ENCODE measurements around the gene CDH10. TPM values are rescaled to one million over a fixed set of nuclear protein-coding genes. Genes with fewer than 3 reads are reported as not detected.

Gene CDH10
- total RNA-seq, 1 donor from 2014 or later, result 0.13 TPM

GRCh38 chr5:24609706-24610105 lies 35.1 kb downstream of the CDH10 start:
- ATAC-seq (no peak), DNase-seq (ENCODE audit: low spot score) (no peak)
- intact Hi-C loops (cut with DNase I), result no loop called here

- DNase-seq (ENCODE audit: low spot score) (no peak), ATAC-seq (no peak)
- intact Hi-C loops (cut with DNase I), result no loop called here
Observed at GRCh38 chr5:24606971-24607370, 37.8 kb downstream of the CDH10 start.

GRCh38 chr5:24602188-24602587 lies 42.6 kb downstream of the CDH10 start:
- no peak for ATAC-seq
- intact Hi-C loops (cut with DNase I), result no loop called here
- DNase-seq (ENCODE audit: low spot score), result no peak

- DNase-seq (ENCODE audit: low spot score), result no peak
- no peak for ATAC-seq
- intact Hi-C loops (cut with DNase I), result no loop called here
Observed at GRCh38 chr5:24598956-24599355, 45.8 kb downstream of the CDH10 start.

- ATAC-seq (no peak), DNase-seq (ENCODE audit: low spot score) (no peak)
- intact Hi-C loops (cut with DNase I), result no loop called here
Observed at GRCh38 chr5:24595329-24595728, 49.4 kb downstream of the CDH10 start.

- intact Hi-C loops (cut with DNase I), result no loop called here
- ATAC-seq (no peak), DNase-seq (ENCODE audit: low spot score) (no peak)
Observed at GRCh38 chr5:24591426-24591825, 53.4 kb downstream of the CDH10 start.

- intact Hi-C loops (cut with DNase I), result no loop called here
- no peak for ATAC-seq
Observed at GRCh38 chr5:24589566-24589965, 55.2 kb downstream of the CDH10 start.

GRCh38 chr5:24585751-24586150 lies 59.0 kb downstream of the CDH10 start:
- intact Hi-C loops (cut with DNase I), result no loop called here
- DNase-seq (ENCODE audit: low spot score) (no peak), ATAC-seq (no peak)

More at GRCh38 chr5:24589566-24589965, 55.2 kb downstream of the CDH10 start:
- no peak for DNase-seq (ENCODE audit: low spot score)

GRCh38 chr5:24571302-24571701 lies 73.5 kb downstream of the CDH10 start:
- intact Hi-C loops (cut with DNase I), result no loop called here
- DNase-seq (ENCODE audit: low spot score) (no peak), ATAC-seq (no peak)

- no peak for DNase-seq (ENCODE audit: low spot score)
- intact Hi-C loops (cut with DNase I), result no loop called here
- ATAC-seq, result no peak
Observed at GRCh38 chr5:24566933-24567332, 77.8 kb downstream of the CDH10 start.

GRCh38 chr5:24555229-24555628 lies 89.5 kb downstream of the CDH10 start:
- DNase-seq (ENCODE audit: low spot score) (no peak), ATAC-seq (no peak)
- intact Hi-C loops (cut with DNase I), result no loop called here

- no peak for DNase-seq (ENCODE audit: low spot score)
- no peak for ATAC-seq
- intact Hi-C loops (cut with DNase I), result no loop called here
Observed at GRCh38 chr5:24547132-24547531, 97.6 kb downstream of the CDH10 start.

- ATAC-seq, result no peak
- DNase-seq (ENCODE audit: low spot score), result no peak
- intact Hi-C loops (cut with DNase I), result no loop called here
Observed at GRCh38 chr5:24539613-24540012, 105.2 kb downstream of the CDH10 start.

- ATAC-seq (no peak), DNase-seq (ENCODE audit: low spot score) (no peak)
- intact Hi-C loops (cut with DNase I), result no loop called here
Observed at GRCh38 chr5:24538346-24538745, 106.4 kb downstream of the CDH10 start.

- DNase-seq (ENCODE audit: low spot score), result no peak
- intact Hi-C loops (cut with DNase I), result no loop called here
- no peak for ATAC-seq
Observed at GRCh38 chr5:24535646-24536045, 109.1 kb downstream of the CDH10 start.

GRCh38 chr5:24530906-24531305 lies 113.9 kb downstream of the CDH10 start:
- ATAC-seq, result no peak
- intact Hi-C loops (cut with DNase I), result no loop called here
- no peak for DNase-seq (ENCODE audit: low spot score)

- intact Hi-C loops (cut with DNase I), result no loop called here
- ATAC-seq (no peak), DNase-seq (ENCODE audit: low spot score) (no peak)
Observed at GRCh38 chr5:24525414-24525813, 119.4 kb downstream of the CDH10 start.

GRCh38 chr5:24512423-24512822 lies 132.4 kb downstream of the CDH10 start:
- no peak for ATAC-seq
- intact Hi-C loops (cut with DNase I), result no loop called here
- no peak for DNase-seq (ENCODE audit: low spot score)

GRCh38 chr5:24510523-24510988 lies 134.2 kb downstream of the CDH10 start:
- intact Hi-C loops (cut with DNase I), result no loop called here
- DNase-seq (ENCODE audit: low spot score) (no peak), ATAC-seq (no peak)

- ATAC-seq (no peak), DNase-seq (ENCODE audit: low spot score) (no peak)
- intact Hi-C loops (cut with DNase I), result no loop called here
Observed at GRCh38 chr5:24509943-24510342, 134.8 kb downstream of the CDH10 start.

GRCh38 chr5:24505258-24505657 lies 139.5 kb downstream of the CDH10 start:
- intact Hi-C loops (cut with DNase I), result no loop called here
- ATAC-seq, result no peak
- no peak for DNase-seq (ENCODE audit: low spot score)

All from sciatic nerve (tissue), 2 donors.